ENCODE measurements around the gene MTHFD1L. TPM values are rescaled to one million over a fixed set of nuclear protein-coding genes. Genes with fewer than 3 reads are reported as not detected.
"Not testable (repeated sequence)": the region's sequence is repeated elsewhere in the genome, so short reads cannot be mapped to it uniquely, and the experiment has no call there.

The MTHFD1L gene
- total RNA-seq, 1 donor, result 4.0 TPM

DNA sequence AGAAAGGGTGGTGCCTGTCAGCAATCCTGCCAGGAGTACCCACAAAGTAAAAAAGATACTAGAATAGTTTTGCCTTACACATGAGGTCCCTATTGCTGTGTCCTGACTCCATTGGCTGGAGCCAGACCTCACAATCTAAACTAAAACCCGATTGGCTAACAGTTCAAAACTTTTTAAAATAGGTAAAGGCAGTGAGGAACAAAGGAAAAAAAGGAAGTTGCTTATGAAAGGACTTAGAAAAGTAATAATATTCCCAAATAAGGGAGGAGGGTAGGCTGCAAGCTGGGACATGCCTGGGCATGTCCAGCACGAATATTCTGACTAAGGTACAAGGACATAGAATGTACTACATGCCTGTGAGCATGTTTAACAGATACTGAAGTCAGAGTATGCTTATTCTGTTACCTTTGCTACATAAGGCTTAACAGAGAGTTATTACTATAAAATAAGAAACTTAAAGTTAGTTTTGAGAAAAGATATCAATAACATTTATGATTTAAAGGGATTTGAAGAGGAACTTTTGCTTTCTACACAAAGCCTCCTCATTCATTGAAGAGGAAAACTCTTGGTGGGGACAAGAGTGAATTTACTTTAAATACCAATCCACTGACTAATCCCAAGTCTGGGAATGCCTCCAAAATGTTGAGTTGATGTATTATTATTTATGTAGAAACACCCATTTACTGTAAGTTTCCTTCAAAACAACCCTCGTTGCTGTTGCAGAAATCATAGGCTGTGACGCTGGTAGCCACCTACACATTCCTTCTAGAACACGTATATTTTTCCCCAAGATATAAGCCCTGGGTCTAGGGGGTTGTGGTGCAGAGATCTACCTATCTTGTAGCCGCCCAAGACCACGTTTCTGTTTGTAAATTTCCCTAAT is 8.2 kb upstream of the MTHFD1L start:
- no peak overlapping the region for H3K4me3 ChIP-seq (ENCODE audit: low read length)
- no peaks in the 10 kb centered on the region for H3K9me3 ChIP-seq (ENCODE audit: low read depth, low read length)
- H3K27me3 ChIP-seq (ENCODE audit: insufficient read depth, low read length), result no peaks in the 10 kb centered on the region
- peaks cover 9% of the 10 kb centered on the region for H3K4me1 ChIP-seq (ENCODE audit: insufficient read depth, low read length)

DNA sequence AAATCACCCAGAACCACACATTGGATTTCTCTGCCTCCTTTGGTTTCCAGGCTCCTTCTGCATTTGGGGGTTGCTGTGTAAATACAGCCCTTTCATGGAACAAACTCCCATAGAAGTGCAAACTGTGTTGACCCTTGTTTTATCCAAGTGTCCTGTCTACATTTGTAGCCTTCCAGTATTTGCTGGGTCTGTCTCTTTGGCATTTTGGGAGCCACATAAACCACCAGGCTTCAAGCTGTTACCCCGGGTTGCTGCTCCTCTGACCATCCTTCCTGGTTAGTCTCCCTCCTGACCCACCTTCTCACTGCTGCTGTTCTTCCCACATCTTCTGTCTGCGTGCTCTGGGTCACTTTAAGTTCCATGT is 7.6 kb upstream of the MTHFD1L start:
- H3K4me1 ChIP-seq (ENCODE audit: insufficient read depth, low read length), result peaks cover 9% of the 10 kb centered on the region
- no peak overlapping the region for H3K4me3 ChIP-seq (ENCODE audit: low read length)
- no peaks in the 10 kb centered on the region for H3K27me3 ChIP-seq (ENCODE audit: insufficient read depth, low read length)
- H3K9me3 ChIP-seq (ENCODE audit: low read depth, low read length), result no peaks in the 10 kb centered on the region

DNA sequence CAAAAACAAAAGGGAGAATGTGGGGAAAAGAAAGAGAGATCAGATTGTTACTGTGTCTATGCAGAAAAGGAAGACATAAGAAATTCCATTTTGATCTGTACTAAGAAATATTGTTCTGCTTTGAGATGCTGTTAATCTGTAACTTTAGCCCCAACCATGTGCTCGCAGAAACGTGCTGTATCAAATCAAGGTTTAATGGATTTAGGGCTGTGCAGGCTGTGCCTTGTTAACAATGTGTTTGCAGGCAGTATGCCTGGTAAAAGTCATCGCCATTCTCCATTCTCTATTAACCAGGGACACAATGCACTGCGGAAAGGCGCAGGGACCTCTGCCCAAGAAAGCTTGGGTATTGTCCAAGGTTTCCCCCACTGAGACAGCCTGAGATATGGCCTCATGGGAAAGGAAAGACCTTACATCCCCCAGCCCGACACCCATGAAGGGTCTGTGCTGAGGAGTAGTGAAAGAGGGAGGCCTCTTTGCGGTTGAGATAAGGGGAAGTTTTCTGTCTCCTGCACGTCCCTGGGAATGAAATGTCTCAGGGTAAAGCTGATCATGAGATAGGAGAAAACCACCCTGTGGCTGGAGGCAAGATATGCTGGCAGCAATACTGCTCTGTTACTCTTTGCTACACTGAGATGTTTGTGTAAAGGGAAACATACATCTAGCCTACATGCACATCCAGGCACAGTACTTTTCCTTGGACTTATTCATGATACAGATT is 3.9 kb upstream of the MTHFD1L start:
- H3K4me3 ChIP-seq (ENCODE audit: low read length); H3K27me3 ChIP-seq (ENCODE audit: insufficient read depth, low read length); H3K9me3 ChIP-seq (ENCODE audit: low read depth, low read length): not testable (repeated sequence)

DNA sequence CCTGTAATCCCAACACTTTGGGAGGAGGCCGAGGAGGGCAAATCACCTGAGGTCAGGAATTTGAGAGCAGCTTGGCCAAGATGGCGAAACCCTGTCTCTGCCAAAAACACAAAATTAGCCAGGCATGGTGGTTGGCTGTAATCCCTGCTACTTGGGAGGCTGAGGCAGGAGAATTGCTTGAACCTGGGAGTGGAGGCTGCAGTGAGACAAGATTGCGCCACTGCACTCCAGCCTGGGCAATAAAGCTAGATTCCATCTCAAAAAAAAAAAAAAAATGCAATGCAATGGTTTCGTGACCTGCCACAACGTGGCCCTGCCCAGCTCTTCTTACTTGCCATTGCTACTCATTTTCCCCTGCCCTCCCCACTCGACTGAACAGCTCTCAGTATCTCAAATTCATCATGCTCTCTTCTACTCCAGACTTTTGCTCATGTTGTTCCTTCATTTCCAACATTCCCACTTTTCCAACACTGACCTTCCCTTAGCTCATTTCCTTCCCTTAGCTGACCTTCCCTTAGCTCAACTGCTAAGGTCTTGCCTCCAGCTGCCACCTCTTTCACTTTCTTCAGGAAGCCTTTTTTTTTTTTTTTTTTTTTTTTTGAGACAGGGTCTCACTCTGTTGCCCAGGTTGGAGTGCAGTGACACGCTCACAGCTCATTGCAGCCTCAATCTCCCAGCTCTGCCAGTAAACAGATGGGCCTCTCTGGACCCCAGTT is 2.1 kb upstream of the MTHFD1L start:
- no peak overlapping the region for H3K4me3 ChIP-seq (ENCODE audit: low read length)
- no peaks in the 10 kb centered on the region for H3K27me3 ChIP-seq (ENCODE audit: insufficient read depth, low read length)
- H3K9me3 ChIP-seq (ENCODE audit: low read depth, low read length), result no peaks in the 10 kb centered on the region
- peaks cover 23% of the 10 kb centered on the region for H3K4me1 ChIP-seq (ENCODE audit: insufficient read depth, low read length)

More for the DNA sequence above, 3.9 kb upstream of the MTHFD1L start:
- H3K4me1 ChIP-seq (ENCODE audit: insufficient read depth, low read length), result peaks cover 15% of the 10 kb centered on the region

DNA sequence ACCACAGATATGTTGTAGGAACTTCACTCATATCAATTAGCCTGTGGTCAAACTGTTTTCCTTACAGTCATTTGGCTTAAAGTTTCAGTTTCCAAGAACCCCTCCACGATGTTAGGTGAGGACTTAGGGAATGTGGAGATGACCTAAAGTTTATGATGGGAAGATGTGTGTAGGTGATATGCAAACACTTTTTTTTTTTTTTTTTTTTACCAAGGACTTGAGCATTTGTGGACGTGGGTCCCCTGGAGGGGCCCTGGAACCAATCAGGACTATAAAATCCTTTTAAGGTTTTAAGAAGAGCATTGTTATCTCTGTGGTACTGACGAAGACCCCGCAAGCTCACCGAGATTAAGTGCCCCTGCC is 478 bp upstream of the MTHFD1L start:
- H3K9me3 ChIP-seq (ENCODE audit: low read depth, low read length), result no peaks in the 10 kb centered on the region
- no peaks in the 10 kb centered on the region for H3K27me3 ChIP-seq (ENCODE audit: insufficient read depth, low read length)
- peak overlapping the region; percentile 49 for H3K4me3 ChIP-seq (ENCODE audit: low read length)
- H3K4me1 ChIP-seq (ENCODE audit: insufficient read depth, low read length), result peaks cover 23% of the 10 kb centered on the region

DNA sequence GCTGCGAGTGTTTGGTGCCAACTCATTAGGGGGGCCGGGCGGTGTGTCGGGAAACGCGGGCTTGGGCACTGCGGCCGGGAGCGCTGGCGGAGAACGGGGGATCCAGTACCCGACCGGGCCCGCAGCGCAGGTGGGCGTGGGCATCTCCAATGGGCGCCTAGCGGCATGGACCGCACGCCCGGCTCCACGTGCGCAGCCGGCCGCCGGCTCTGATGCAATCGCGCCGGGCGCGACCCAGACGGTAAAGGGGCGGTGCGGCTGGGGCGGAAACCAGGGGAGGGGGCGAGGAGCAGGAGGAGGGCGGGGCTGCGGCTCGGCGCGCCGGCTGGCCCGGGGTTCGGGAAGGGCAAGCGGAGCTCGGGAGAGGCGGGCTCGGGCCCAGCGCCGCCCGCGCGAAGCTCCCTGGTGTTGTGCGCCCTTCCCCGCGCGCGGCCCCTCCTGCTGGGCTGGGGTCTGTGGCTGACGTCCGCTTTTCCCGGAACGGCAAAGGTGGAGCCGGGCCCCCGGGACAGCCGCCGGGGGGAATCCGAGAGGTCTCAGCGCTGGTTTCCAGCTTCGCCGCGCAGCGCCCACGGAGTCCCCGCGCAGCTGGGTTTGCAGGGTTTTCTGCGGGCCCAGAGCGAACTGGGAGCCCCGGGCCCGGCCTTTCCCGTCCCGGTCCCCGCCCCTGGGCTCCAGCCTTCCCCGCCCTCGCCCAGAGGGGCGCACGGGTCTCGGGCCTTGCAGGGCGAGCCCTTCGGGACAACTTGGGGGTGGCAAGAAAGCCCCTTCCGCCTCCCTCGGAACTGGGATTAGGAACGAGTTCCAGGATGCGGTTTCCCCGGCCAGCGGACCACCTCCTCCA is 867 bp downstream of the MTHFD1L start:
- Histone ChIP-seq H3K9me3 (ENCODE audit: low read depth, low read length) (no peaks in the 10 kb centered on the region), H3K4me1 (ENCODE audit: insufficient read depth, low read length) (peaks cover 23% of the 10 kb centered on the region), H3K27me3 (ENCODE audit: insufficient read depth, low read length) (no peaks in the 10 kb centered on the region), H3K4me3 (ENCODE audit: low read length) (peak overlapping the region; percentile 49)

DNA sequence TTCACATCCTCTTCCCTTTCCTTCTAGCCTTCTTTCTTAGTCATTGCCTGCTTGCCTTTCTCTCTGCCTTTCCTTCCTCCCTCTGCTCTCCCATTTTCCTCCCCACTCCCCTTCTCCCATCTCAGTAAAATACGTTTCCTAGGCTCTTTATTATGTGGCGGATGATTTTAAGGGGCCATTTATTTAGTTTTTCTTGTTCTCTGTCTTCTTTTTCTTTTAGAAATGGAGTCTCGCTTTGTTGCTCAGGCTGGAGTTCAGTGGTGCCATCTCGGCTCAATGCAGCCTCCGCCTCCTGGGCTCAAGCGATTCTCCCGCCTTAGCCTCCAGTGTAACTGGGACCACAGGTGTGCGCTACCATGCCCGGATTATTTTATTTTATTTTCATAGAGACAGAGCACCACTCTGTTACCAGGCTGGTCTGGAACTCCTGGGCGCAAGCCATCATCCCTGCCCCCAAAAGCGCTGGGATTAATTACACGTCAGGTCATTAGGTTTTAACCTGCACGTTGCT is 1.5 kb downstream of the MTHFD1L start:
- Histone ChIP-seq H3K27me3 (ENCODE audit: insufficient read depth, low read length) (no peaks in the 10 kb centered on the region), H3K9me3 (ENCODE audit: low read depth, low read length) (no peaks in the 10 kb centered on the region), H3K4me1 (ENCODE audit: insufficient read depth, low read length) (peaks cover 17% of the 10 kb centered on the region), H3K4me3 (ENCODE audit: low read length) (peak overlapping the region; percentile 49)

DNA sequence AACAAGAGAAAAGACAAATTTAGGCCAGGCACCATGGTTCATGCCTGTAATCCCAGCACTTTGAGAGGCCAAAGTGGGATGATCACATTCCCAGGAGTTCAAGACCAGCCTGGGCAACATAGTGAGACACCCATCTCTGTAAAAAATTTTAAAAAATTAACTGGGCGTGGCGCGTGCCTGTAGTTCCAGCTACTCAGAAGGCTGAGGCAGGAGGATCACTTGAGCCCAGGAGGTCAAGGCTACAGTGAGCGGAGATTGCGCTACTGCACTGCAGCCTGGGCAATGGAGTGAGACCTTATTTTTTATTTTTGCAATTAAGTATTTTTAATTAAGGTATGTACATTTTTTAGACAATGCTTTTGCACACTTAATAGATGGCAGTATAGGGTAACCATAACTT is 3.3 kb downstream of the MTHFD1L start:
- Histone ChIP-seq H3K9me3 (ENCODE audit: low read depth, low read length) (no peaks in the 10 kb centered on the region), H3K4me3 (ENCODE audit: low read length) (no peak overlapping the region), H3K4me1 (ENCODE audit: insufficient read depth, low read length) (peaks cover 15% of the 10 kb centered on the region), H3K27me3 (ENCODE audit: insufficient read depth, low read length) (no peaks in the 10 kb centered on the region)

DNA sequence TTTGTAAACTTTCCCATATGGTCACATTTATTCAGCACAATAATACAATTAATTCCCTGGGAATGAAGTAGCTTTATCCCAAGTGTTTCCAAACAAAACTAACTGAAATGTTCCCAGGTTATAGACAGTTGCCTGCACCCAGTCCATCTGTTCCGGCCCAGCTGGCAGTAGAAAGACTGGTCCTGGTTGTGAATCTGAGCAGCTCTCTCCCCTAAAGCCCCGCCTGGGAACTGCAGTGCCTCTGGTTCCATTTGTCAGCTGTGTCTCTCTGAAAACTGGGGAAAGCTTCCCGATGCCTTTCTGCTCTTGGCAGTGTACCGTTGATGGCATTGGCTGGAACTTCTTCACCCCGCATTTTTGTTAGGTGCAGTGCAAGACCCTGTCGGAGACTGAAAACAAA is 8.7 kb downstream of the MTHFD1L start:
- H3K4me3 ChIP-seq (ENCODE audit: low read length), result no peak overlapping the region
- H3K9me3 ChIP-seq (ENCODE audit: low read depth, low read length), result no peaks in the 10 kb centered on the region
- no peaks in the 10 kb centered on the region for H3K4me1 ChIP-seq (ENCODE audit: insufficient read depth, low read length)
- no peaks in the 10 kb centered on the region for H3K27me3 ChIP-seq (ENCODE audit: insufficient read depth, low read length)

DNA sequence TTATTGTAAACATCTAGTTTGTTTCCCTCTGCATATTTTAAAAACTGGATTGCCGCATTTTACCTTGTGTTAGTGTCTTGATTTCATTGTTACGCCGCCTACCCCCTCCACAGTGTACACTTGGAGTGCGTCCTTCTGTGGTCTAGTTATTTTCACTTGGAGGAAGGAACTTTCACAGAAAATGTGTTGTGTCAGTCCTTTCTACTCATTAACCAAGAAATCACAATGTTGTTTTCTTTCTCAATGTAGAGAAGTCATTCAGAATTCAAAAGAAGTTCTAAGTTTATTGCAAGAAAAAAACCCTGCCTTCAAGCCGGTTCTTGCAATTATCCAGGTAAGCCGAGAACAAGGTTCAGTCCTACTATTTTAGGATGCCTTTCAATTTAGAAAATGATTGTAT is 10.3 kb downstream of the MTHFD1L start:
- Histone ChIP-seq H3K4me1 (ENCODE audit: insufficient read depth, low read length) (no peaks in the 10 kb centered on the region), H3K27me3 (ENCODE audit: insufficient read depth, low read length) (no peaks in the 10 kb centered on the region), H3K4me3 (ENCODE audit: low read length) (no peak overlapping the region), H3K9me3 (ENCODE audit: low read depth, low read length) (no peaks in the 10 kb centered on the region)

DNA sequence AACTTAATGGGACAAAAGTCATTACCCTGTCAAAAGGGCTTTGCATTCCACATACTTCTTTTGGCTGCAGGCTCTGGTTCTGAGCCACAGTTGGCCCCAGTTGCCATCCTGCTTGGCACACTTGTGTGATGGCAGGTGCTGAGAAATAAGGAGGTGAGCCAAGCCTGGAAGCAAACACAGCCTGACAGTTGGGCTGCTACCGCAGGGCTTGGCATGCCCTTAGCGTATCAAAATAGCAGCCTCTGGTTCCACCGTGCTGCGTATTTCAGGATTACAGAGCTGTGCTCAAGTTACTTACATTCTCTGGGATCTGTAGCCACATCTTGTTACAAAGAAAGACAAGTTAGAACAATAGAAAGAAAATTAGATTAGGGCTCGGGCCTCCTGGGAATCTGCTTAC is 11.1 kb downstream of the MTHFD1L start:
- no peaks in the 10 kb centered on the region for H3K9me3 ChIP-seq (ENCODE audit: low read depth, low read length)
- H3K27me3 ChIP-seq (ENCODE audit: insufficient read depth, low read length), result no peaks in the 10 kb centered on the region
- H3K4me3 ChIP-seq (ENCODE audit: low read length), result no peak overlapping the region
- no peaks in the 10 kb centered on the region for H3K4me1 ChIP-seq (ENCODE audit: insufficient read depth, low read length)

DNA sequence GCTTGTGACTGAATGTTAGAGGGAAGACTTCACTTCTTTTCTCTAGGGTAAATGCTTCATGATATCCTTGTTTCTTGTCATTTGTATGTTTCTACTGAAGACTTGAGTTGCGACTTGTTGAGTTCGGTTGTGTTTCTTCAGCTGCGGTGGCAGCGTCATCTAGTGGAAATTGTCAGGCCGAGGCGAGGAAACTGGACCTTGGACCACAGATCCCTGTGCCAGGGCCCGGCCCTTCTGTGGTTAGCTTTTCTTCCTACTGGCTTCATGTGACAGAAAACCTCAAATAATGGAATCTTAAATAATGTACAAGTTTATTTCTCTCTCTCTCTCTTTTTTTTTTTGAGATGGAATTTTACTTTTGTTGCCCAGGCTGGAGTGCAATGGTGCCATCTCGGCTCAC is 12.4 kb downstream of the MTHFD1L start:
- H3K4me1 ChIP-seq (ENCODE audit: insufficient read depth, low read length), result no peaks in the 10 kb centered on the region
- H3K27me3 ChIP-seq (ENCODE audit: insufficient read depth, low read length), result no peaks in the 10 kb centered on the region
- no peaks in the 10 kb centered on the region for H3K9me3 ChIP-seq (ENCODE audit: low read depth, low read length)
- H3K4me3 ChIP-seq (ENCODE audit: low read length), result no peak overlapping the region

DNA sequence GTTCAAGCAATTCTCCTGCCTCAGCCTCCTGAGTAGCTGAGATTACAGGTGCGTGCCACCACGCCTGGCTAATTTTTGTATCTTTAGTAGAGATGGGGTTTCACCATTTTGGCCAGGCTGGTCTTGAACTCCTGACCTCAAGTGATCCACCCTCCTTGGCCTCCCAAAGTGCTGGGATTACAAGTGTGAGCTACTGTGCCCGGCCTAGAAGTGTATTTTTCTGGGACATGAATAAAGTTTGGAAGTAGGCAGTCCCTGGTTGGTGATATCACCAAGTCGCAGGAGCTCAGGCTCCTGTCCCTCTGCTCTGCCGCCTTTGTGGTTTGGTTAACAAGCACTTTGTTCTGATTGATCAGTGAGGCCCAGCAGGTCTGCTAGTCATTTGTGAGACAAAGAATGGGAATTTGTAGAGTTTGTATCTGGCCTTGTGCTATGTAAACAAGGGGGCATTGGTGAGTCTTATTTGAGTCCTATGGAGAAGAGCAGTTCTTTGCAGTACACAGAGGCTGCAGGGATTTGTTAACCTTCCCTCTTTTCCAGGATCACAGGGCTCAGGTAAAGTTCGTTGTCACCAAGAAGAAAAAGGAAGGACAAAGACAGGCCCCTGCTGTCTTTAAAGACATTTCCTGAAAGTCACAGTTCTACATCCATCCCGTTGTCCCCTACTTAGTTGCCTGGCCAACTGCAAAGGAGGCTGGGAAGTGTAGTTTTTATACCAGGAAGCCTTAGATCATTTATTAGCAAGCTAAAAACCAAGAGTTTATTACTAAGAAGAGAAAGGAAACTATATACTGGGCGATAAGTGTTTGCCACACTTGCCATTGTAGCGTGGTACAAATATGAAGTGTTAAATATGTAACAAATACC is 13.1 kb downstream of the MTHFD1L start:
- H3K4me1 ChIP-seq (ENCODE audit: insufficient read depth, low read length), result no peaks in the 10 kb centered on the region
- H3K4me3 ChIP-seq (ENCODE audit: low read length), result no peak overlapping the region

DNA sequence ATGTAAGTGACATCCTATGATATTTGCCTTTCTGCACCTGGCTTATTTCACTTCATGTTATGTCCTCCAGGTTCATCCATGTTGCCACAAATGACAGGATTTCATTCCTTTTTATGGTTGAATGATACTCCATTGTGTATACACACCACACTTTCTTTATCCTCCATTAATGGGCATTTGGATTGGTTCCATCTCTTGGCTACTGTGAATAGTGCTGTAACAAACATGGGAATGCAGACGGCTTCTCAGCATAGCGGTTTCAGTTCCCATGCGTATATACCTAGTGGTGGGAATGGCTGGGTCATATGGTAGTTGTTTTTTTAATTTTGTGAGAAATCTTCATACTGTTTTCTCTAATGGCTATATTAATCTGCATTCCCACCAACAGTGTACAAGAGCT is 14.8 kb downstream of the MTHFD1L start:
- Histone ChIP-seq H3K9me3 (ENCODE audit: low read depth, low read length) (no peaks in the 10 kb centered on the region), H3K4me3 (ENCODE audit: low read length) (no peak overlapping the region), H3K4me1 (ENCODE audit: insufficient read depth, low read length) (no peaks in the 10 kb centered on the region), H3K27me3 (ENCODE audit: insufficient read depth, low read length) (no peaks in the 10 kb centered on the region)

More for the DNA sequence above, 13.1 kb downstream of the MTHFD1L start:
- Histone ChIP-seq H3K9me3 (ENCODE audit: low read depth, low read length) (no peaks in the 10 kb centered on the region), H3K27me3 (ENCODE audit: insufficient read depth, low read length) (no peaks in the 10 kb centered on the region)

Data from mononuclear cell (primary cell).